ENCODE results near the gene DHRS3. TPM values are rescaled to one million over a fixed set of nuclear protein-coding genes. Genes with fewer than 3 reads are reported as not detected.

The DHRS3 gene
- total RNA-seq, 2 donors from 2014 or later, result 9.2 to 9.8 TPM

DNA sequence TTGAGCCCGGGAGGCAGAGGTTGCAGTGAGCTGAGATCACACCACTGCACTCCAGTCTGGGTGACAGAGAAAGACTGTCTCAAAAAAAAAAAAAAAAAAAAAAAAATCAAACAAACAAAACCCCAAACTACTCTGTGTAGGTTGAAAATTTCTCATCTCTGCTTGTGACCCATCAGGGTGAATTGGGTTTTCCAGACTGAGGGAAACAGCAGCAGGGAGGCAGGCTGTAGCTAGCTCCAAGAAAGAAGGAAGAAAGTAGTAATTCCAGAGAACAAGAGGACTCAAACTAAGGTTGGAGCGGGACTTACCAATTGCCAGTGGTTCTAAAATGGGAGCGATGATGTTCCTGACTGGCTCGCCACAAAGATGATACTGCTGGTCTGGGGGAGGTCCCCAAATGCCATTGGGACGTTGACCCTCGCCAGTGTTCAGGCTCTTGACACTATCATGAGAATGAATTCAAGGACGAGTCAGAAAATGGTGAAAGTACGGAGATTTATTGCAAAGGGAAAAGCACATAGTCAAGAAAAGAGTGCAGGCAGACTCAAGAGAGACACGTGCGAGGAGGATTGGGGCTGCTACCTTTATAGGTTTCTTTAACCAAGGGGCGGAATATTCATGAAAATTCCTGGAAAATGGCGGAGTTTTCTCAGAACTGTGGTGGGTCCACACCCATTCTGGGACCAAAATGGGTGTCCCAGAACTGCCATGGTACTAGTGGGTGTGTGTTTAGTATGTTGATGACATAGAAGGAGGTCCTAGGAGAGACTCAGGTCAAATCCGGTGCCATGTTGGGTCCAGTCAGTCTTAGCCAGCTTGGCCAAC, 39.3 kb upstream of the DHRS3 start:
- H3K36me3 ChIP-seq (ENCODE audit: control insufficient read depth, insufficient read depth, low read length), result no peaks in the 10 kb centered on the region
- peaks cover 31% of the 10 kb centered on the region for H3K9me3 Mint-ChIP-seq
- no peak overlapping the region for H3K9ac ChIP-seq (ENCODE audit: extremely low read depth, low read length, poor library complexity, severe bottlenecking)
- TF ChIP-seq, protein P1, sequence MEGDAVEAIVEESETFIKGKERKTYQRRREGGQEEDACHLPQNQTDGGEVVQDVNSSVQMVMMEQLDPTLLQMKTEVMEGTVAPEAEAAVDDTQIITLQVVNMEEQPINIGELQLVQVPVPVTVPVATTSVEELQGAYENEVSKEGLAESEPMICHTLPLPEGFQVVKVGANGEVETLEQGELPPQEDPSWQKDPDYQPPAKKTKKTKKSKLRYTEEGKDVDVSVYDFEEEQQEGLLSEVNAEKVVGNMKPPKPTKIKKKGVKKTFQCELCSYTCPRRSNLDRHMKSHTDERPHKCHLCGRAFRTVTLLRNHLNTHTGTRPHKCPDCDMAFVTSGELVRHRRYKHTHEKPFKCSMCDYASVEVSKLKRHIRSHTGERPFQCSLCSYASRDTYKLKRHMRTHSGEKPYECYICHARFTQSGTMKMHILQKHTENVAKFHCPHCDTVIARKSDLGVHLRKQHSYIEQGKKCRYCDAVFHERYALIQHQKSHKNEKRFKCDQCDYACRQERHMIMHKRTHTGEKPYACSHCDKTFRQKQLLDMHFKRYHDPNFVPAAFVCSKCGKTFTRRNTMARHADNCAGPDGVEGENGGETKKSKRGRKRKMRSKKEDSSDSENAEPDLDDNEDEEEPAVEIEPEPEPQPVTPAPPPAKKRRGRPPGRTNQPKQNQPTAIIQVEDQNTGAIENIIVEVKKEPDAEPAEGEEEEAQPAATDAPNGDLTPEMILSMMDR (conservative IDR thresholded peaks at IDR 0.05), result no peak
- 92 to 95% methylated on average over 12 to 13 of the region's 13 CpGs for WGBS, 2 experiments (ENCODE audit: insufficient coverage in 1 of 2, insufficient read length in 1 of 2)
- H3K27me3 Mint-ChIP-seq (ENCODE audit: insufficient read depth), result peaks cover 34% of the 10 kb centered on the region
- no peaks in the 10 kb centered on the region for H3K4me1 ChIP-seq (ENCODE audit: control insufficient read depth, insufficient read depth, low read length)
- H3K27me3 ChIP-seq (ENCODE audit: control insufficient read depth, insufficient read depth, low read length, poor library complexity, severe bottlenecking), result no peaks in the 10 kb centered on the region
- DNase-seq, result no peak
- no peaks in the 10 kb centered on the region for H3K36me3 Mint-ChIP-seq (ENCODE audit: low read depth)
- H3K9me3 ChIP-seq (ENCODE audit: control insufficient read depth, low read length), result peaks cover 44% of the 10 kb centered on the region
- H3K27ac Mint-ChIP-seq, result no peak overlapping the region
- H3K4me3 ChIP-seq (ENCODE audit: low read length), result no peak overlapping the region
- no peak overlapping the region for H3K27ac ChIP-seq (ENCODE audit: low read depth, low read length)
- peaks cover 5% of the 10 kb centered on the region for H3K4me1 Mint-ChIP-seq
- H3K4me3 Mint-ChIP-seq, result no peak overlapping the region

DNA sequence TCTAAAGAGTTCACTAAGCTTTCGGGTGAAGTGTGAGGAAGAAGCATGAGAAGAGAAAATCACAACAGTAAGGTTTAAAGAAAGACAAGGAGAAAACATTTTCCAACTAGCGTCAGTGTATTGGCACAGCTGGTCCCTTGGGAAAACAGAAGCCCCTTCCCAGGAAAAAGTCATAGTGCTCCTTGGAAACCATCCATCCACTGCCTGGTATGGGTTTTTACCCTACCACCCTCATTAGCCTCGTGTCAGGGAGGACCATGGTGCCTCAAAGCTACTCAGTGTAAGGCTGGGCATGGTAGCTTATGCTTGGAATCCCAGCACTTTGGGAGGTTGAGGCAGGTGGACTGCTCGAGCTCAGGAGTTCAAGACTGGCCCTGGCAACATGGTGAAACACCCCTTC, 38.6 kb upstream of the DHRS3 start:
- WGBS, 2 experiments (ENCODE audit: insufficient coverage in 1 of 2, insufficient read length in 1 of 2), result 90 to 97% methylated on average over 3 to 4 of the region's 4 CpGs
- no peak overlapping the region for H3K4me3 Mint-ChIP-seq
- no peak overlapping the region for H3K27ac ChIP-seq (ENCODE audit: low read depth, low read length)
- H3K9me3 Mint-ChIP-seq, result peaks cover 34% of the 10 kb centered on the region
- no peak for DNase-seq
- no peak overlapping the region for H3K27ac Mint-ChIP-seq
- H3K36me3 ChIP-seq (ENCODE audit: control insufficient read depth, insufficient read depth, low read length), result no peaks in the 10 kb centered on the region
- H3K4me1 ChIP-seq (ENCODE audit: control insufficient read depth, insufficient read depth, low read length), result no peaks in the 10 kb centered on the region
- peak overlapping the region; percentile 66 for H3K4me3 ChIP-seq (ENCODE audit: low read length)
- H3K36me3 Mint-ChIP-seq (ENCODE audit: low read depth), result no peaks in the 10 kb centered on the region
- no peaks in the 10 kb centered on the region for H3K27me3 ChIP-seq (ENCODE audit: control insufficient read depth, insufficient read depth, low read length, poor library complexity, severe bottlenecking)
- H3K9ac ChIP-seq (ENCODE audit: extremely low read depth, low read length, poor library complexity, severe bottlenecking), result no peak overlapping the region
- TF ChIP-seq, protein P1 (conservative IDR thresholded peaks at IDR 0.05), result no peak
- H3K4me1 Mint-ChIP-seq, result peaks cover 5% of the 10 kb centered on the region
- peaks cover 49% of the 10 kb centered on the region for H3K9me3 ChIP-seq (ENCODE audit: control insufficient read depth, low read length)
- H3K27me3 Mint-ChIP-seq (ENCODE audit: insufficient read depth), result peaks cover 36% of the 10 kb centered on the region

DNA sequence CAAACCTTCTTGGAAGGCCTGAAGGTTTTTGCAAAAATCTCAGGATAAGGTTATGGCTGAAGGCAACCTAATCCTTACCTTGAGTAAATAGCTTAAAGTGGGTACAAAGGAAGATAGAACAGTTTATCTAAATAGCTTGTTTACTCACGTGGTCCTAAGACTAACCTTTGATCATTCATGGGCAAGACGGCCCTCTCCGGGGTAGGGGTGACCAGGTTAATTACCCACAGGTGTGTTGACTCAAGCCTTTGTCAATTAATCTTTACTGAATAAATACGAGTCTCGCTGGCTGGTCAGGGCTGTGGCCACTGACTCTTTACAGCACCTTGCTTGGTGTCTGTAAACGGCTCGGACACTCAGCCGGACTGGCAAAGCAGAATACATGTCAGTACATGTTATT, 36.6 kb upstream of the DHRS3 start:
- Mint-ChIP-seq H3K27me3 (ENCODE audit: insufficient read depth) (peaks cover 44% of the 10 kb centered on the region), H3K27ac (no peak overlapping the region), H3K4me1 (peaks cover 5% of the 10 kb centered on the region)

More for the DNA sequence above, 36.6 kb upstream of the DHRS3 start:
- H3K36me3 ChIP-seq (ENCODE audit: control insufficient read depth, insufficient read depth, low read length), result no peaks in the 10 kb centered on the region
- H3K9me3 ChIP-seq (ENCODE audit: control insufficient read depth, low read length), result peaks cover 54% of the 10 kb centered on the region
- DNase-seq, result no peak
- H3K27ac ChIP-seq (ENCODE audit: low read depth, low read length), result no peak overlapping the region
- H3K9ac ChIP-seq (ENCODE audit: extremely low read depth, low read length, poor library complexity, severe bottlenecking), result no peak overlapping the region
- H3K36me3 Mint-ChIP-seq (ENCODE audit: low read depth), result no peaks in the 10 kb centered on the region
- 80 to 82% methylated on average over 7 to 8 of the region's 8 CpGs for WGBS, 2 experiments (ENCODE audit: insufficient coverage in 1 of 2, insufficient read length in 1 of 2)
- no peak overlapping the region for H3K4me3 Mint-ChIP-seq
- H3K4me3 ChIP-seq (ENCODE audit: low read length), result no peak overlapping the region
- peaks cover 35% of the 10 kb centered on the region for H3K9me3 Mint-ChIP-seq
- H3K27me3 ChIP-seq (ENCODE audit: control insufficient read depth, insufficient read depth, low read length, poor library complexity, severe bottlenecking), result no peaks in the 10 kb centered on the region
- TF ChIP-seq, protein P1 (conservative IDR thresholded peaks at IDR 0.05), result no peak
- no peaks in the 10 kb centered on the region for H3K4me1 ChIP-seq (ENCODE audit: control insufficient read depth, insufficient read depth, low read length)

All from endodermal cell (in vitro differentiated cells).